GM10266 (cell line): Measurements from ENCODE around the gene TLR6.

Experiments
- DNase-seq: peaks from one replicate; pipeline ENCODE4 v3.0.0; 2012; ENCODE audit errors: extremely low spot score
- CTCF ChIP-seq: IDR thresholded peaks from 2 replicates; pipeline ENCODE4 v1.5.1; 2012; ENCODE audit warnings: mild to moderate bottlenecking, low read depth; ENCODE audit not compliant: control insufficient read depth, insufficient read depth; ENCODE audit errors: missing control alignments

Gene TLR6

GRCh38 chr4:38873290-38873944 is 16.8 kb upstream of the TLR6 start:
- no peak for TF ChIP-seq CTCF
- DNase-seq: no peak

GRCh38 chr4:38872620-38873019 is 16.0 kb upstream of the TLR6 start:
- DNase-seq: no peak
- no peak for TF ChIP-seq CTCF

- DNase-seq: no peak
Observed at GRCh38 chr4:38871593-38871992, 15.0 kb upstream of the TLR6 start.

GRCh38 chr4:38870098-38870808 is 13.6 kb upstream of the TLR6 start:
- no peak for DNase-seq
- TF ChIP-seq CTCF: no peak

More at GRCh38 chr4:38871593-38871992, 15.0 kb upstream of the TLR6 start:
- TF ChIP-seq CTCF: no peak

- DNase-seq: no peak
- no peak for TF ChIP-seq CTCF
Observed at GRCh38 chr4:38869511-38869910, 12.9 kb upstream of the TLR6 start.

- no peak for TF ChIP-seq CTCF
- no peak for DNase-seq
Observed at GRCh38 chr4:38868059-38868960, 11.7 kb upstream of the TLR6 start.
